ENCODE results near the gene TTC28. TPM values are rescaled to one million over a fixed set of nuclear protein-coding genes. Genes with fewer than 3 reads are reported as not detected.
"Not testable (repeated sequence)": the region's sequence is repeated elsewhere in the genome, so short reads cannot be mapped to it uniquely, and the experiment has no call there.

TTC28 gene
- total RNA-seq, 2 donors from 2014 or later, result 5.7 to 6.0 TPM

DNA sequence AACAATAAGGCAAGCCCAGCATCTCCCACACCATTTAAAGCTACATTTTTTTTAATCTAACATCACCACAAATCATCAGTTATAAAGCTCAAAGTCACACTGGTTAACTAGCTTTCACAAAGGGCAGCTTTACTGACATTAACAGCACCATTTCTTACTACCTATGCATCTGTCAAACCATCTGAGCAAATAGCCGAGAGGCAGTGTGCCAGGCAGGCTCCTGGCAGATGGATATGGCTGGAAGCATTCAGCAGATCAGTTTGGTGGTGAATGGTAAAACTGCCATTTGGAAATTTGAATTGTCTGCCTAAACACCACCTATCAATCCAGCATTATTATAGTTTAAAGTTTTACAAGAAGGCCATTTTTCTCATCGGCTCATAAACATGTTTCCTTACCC is 131.2 kb downstream of the TTC28 start:
- Mint-ChIP-seq H3K27me3 (peaks cover 19 to 47% of the 10 kb centered on the region in 2 donors), H3K9me3 (no peaks in the 10 kb centered on the region), H3K36me3 (no peaks in the 10 kb centered on the region), H3K27ac (no peak overlapping the region), H3K4me3 (no peak overlapping the region), H3K4me1 (ENCODE audit: low read depth in 2 of 2) (no peaks in the 10 kb centered on the region)
- DNase-seq (ENCODE audit: low spot score), result no peak
- no peak for ATAC-seq

DNA sequence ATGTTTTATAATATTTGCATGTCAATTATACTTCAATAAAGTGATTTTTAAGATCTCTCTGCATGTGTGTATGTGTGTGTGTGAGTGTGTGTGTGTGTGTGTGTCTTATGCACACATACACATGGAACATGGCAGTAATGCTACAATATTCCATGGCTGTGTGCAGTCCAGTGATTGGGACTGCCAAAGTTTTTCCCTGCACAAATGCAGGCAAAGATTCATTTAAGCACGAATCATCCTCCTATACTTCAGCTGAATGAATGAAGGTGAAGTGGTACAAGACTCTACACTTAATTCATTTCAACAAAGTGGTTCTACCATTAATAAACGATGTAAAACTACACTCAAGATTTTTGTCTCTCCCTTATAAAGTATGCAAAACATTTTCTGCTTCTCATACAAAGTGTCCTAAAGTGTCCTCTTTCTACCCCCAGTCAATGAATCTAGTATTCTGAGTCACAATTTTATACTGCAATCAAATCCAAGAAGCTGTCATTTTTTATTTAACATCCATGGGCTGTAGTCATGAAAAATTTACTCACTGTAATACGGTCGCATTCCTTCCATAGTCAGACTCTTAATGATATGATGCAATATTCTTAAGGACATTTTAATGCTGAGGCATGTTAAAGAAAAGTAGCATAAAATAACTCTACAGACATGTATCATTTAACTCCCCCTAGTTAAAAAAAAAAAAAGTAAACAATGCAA is 132.4 kb downstream of the TTC28 start:
- no peaks in the 10 kb centered on the region for H3K9me3 Mint-ChIP-seq
- no peaks in the 10 kb centered on the region for H3K4me1 Mint-ChIP-seq (ENCODE audit: low read depth in 2 of 2)

GRCh38 chr22:28544431-28544868 is 135.2 kb downstream of the TTC28 start:
- DNase-seq (ENCODE audit: low spot score) (no peak), ATAC-seq (no peak)
- H3K9me3 Mint-ChIP-seq, result peaks cover 3% of the 10 kb centered on the region
- no peaks in the 10 kb centered on the region for H3K4me1 Mint-ChIP-seq (ENCODE audit: low read depth in 2 of 2)
- peaks cover 14 to 41% of the 10 kb centered on the region in 2 donors for H3K27me3 Mint-ChIP-seq
- H3K36me3 Mint-ChIP-seq, result peaks cover 9% of the 10 kb centered on the region
- no peak overlapping the region for H3K27ac Mint-ChIP-seq
- H3K4me3 Mint-ChIP-seq, result no peak overlapping the region

More for the DNA sequence above, 132.4 kb downstream of the TTC28 start:
- H3K27me3 Mint-ChIP-seq, result peaks cover 21 to 56% of the 10 kb centered on the region in 2 donors
- H3K27ac Mint-ChIP-seq, result no peak overlapping the region
- H3K36me3 Mint-ChIP-seq, result peaks cover 7% of the 10 kb centered on the region
- DNase-seq (ENCODE audit: low spot score) (no peak), ATAC-seq (no peak)
- H3K4me3 Mint-ChIP-seq, result no peak overlapping the region

GRCh38 chr22:28542980-28543621 is 136.5 kb downstream of the TTC28 start:
- peaks cover 9% of the 10 kb centered on the region for H3K36me3 Mint-ChIP-seq
- no peaks in the 10 kb centered on the region for H3K4me1 Mint-ChIP-seq (ENCODE audit: low read depth in 2 of 2)
- no peak for ATAC-seq
- no peak for DNase-seq (ENCODE audit: low spot score)
- H3K4me3 Mint-ChIP-seq, result no peak overlapping the region
- H3K27ac Mint-ChIP-seq, result no peak overlapping the region
- peaks cover 16 to 36% of the 10 kb centered on the region in 2 donors for H3K27me3 Mint-ChIP-seq
- peaks cover 3% of the 10 kb centered on the region for H3K9me3 Mint-ChIP-seq

- Mint-ChIP-seq H3K4me3 (no peak overlapping the region), H3K27me3 (peaks cover 12 to 26% of the 10 kb centered on the region in 2 donors), H3K4me1 (ENCODE audit: low read depth in 2 of 2) (no peaks in the 10 kb centered on the region), H3K27ac (no peak overlapping the region), H3K9me3 (peaks cover 3% of the 10 kb centered on the region), H3K36me3 (peaks cover 9% of the 10 kb centered on the region)
- DNase-seq (ENCODE audit: low spot score), result no peak
- no peak for ATAC-seq
Observed at GRCh38 chr22:28541137-28541536, 138.5 kb downstream of the TTC28 start.

DNA sequence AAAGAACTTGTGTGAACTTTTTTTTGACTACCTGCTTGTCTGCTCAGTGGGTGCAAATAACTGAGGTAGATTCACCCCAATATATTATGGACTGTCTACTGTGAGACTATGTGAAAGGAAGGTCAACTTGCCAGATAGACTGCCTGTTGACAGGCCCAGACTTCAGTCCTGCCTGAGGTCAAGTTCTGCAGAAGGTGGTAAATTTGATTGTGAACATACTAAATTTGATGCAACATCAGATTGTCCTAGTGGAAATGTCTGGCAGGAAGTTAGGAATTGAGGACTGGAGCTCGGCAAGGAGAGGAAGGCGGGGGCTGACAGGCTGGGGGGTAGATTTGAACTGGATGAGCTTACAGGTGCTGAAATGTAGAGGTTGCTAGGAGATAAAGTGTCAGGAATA is 140.7 kb downstream of the TTC28 start:
- Mint-ChIP-seq H3K27ac (no peak overlapping the region), H3K4me1 (ENCODE audit: low read depth in 2 of 2) (no peaks in the 10 kb centered on the region), H3K27me3 (peaks cover 11 to 20% of the 10 kb centered on the region in 2 donors), H3K36me3 (peaks cover 9% of the 10 kb centered on the region), H3K4me3 (no peak overlapping the region), H3K9me3 (peaks cover 3% of the 10 kb centered on the region)
- ATAC-seq, result no peak
- no peak for DNase-seq (ENCODE audit: low spot score)

DNA sequence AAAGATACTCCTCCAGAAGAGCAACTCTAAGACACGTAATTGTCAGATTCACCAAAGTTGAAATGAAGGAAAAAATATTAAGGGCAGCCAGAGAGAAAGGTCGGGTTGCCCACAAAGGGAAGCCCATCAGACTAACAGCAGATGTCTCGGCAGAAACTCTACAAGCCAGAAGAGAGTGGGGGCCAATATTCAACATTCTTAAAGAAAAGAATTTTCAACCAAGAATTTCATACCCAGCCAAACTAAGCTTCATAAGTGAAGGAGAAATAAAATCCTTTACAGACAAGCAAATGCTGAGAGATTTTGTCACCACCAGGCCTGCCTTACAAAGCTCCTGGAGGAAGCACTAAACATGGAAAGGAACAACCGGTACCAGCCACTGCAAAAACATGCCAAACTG is 149.1 kb downstream of the TTC28 start:
- DNase-seq (ENCODE audit: low spot score); H3K4me3 Mint-ChIP-seq; ATAC-seq; H3K4me1 Mint-ChIP-seq (ENCODE audit: low read depth in 2 of 2); H3K9me3 Mint-ChIP-seq; H3K27ac Mint-ChIP-seq: not testable (repeated sequence)
- peaks cover 14% of the 10 kb centered on the region for H3K36me3 Mint-ChIP-seq
- peaks cover 27 to 34% of the 10 kb centered on the region in 2 donors for H3K27me3 Mint-ChIP-seq

DNA sequence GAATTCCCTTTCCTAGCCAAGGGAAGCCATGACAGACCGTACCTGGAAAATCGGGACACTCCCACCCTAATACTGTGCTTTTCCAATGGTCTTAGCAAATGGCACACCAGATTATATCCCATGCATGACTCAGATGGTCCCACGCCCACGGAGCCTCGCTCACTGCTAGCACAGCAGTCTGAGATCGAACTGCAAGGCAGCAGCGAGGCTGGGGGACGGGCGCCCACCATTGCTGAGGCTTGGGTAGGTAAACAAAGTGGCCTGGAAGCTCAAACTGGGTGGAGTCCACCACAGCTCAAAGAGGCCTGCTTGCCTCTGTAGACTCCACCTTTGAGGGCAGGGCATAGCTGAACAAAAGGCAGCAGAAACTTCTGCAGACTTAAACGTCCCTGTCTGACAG is 150.5 kb downstream of the TTC28 start:
- not testable (repeated sequence) for ATAC-seq; H3K4me3 Mint-ChIP-seq; H3K4me1 Mint-ChIP-seq (ENCODE audit: low read depth in 2 of 2); H3K27ac Mint-ChIP-seq; H3K9me3 Mint-ChIP-seq; DNase-seq (ENCODE audit: low spot score)
- H3K27me3 Mint-ChIP-seq, result peaks cover 25 to 34% of the 10 kb centered on the region in 2 donors
- peaks cover 14% of the 10 kb centered on the region for H3K36me3 Mint-ChIP-seq

DNA sequence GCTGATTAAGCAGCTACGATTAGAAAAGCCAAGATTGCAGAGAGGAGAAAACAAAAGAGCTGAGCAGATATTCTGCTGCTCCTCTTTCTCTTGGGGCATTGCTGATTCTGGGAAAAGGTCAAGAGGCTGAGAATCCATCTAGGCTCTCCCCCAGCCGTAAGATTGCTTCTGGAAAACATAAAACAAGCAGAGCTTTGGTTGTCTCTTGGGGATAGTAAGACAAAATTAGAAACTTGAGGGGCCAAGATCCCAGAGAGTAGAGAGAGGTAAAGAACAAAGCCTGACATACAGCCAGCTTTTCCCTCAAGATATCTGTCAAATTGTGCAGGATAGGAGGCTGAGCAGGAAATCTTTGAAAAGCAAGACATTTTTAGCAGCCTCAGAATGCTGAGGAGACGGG is 158.2 kb downstream of the TTC28 start:
- Mint-ChIP-seq H3K27me3 (peaks cover 26 to 41% of the 10 kb centered on the region in 2 donors), H3K4me1 (ENCODE audit: low read depth in 2 of 2) (no peaks in the 10 kb centered on the region), H3K9me3 (no peaks in the 10 kb centered on the region), H3K4me3 (no peak overlapping the region), H3K36me3 (no peaks in the 10 kb centered on the region), H3K27ac (no peak overlapping the region)
- ATAC-seq (no peak), DNase-seq (ENCODE audit: low spot score) (no peak)

DNA sequence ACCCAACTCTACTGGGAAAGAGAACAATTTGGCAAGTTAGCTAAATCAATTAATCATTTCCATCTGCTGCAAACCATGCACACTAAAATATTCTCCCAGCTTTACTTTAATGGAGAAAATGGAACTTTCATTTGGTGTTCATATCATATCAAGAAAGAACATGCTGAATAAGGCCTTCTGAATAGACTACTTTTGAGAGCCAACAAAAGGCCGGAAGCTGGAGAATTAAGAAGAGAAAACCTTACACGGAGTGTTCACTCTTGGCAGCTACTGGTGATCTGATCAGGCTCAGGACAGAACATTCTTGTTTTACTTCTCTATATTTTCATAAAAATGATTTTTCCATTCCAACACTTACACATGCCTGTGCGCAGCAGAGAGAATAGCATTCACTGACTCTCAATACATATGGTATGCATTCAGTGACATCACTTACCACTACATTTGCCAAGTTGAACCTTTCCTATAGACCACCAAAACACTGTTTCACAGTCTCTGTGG is 165.3 kb downstream of the TTC28 start:
- Mint-ChIP-seq H3K4me3 (no peak overlapping the region), H3K27me3 (peaks cover 11 to 37% of the 10 kb centered on the region in 2 donors), H3K9me3 (peaks cover 1% of the 10 kb centered on the region), H3K4me1 (ENCODE audit: low read depth in 2 of 2) (no peaks in the 10 kb centered on the region), H3K27ac (no peak overlapping the region), H3K36me3 (peaks cover 3% of the 10 kb centered on the region)
- no peak for ATAC-seq
- DNase-seq (ENCODE audit: low spot score), result no peak

- H3K36me3 Mint-ChIP-seq; ATAC-seq; H3K4me1 Mint-ChIP-seq (ENCODE audit: low read depth in 2 of 2): not testable (repeated sequence)
Observed at GRCh38 chr22:28512387-28512786, 167.3 kb downstream of the TTC28 start.

GRCh38 chr22:28507896-28508295 is 171.7 kb downstream of the TTC28 start:
- Mint-ChIP-seq H3K4me1 (ENCODE audit: low read depth in 2 of 2) (no peaks in the 10 kb centered on the region), H3K27me3 (peaks cover 16 to 47% of the 10 kb centered on the region in 2 donors), H3K9me3 (peaks cover 5% of the 10 kb centered on the region), H3K36me3 (peaks cover 9% of the 10 kb centered on the region), H3K27ac (no peak overlapping the region), H3K4me3 (no peak overlapping the region)
- DNase-seq (ENCODE audit: low spot score) (no peak), ATAC-seq (no peak)

More at GRCh38 chr22:28512387-28512786, 167.3 kb downstream of the TTC28 start:
- not testable (repeated sequence) for H3K27ac Mint-ChIP-seq; H3K4me3 Mint-ChIP-seq; H3K9me3 Mint-ChIP-seq; DNase-seq (ENCODE audit: low spot score)
- H3K27me3 Mint-ChIP-seq, result peaks cover 15 to 39% of the 10 kb centered on the region in 2 donors

DNA sequence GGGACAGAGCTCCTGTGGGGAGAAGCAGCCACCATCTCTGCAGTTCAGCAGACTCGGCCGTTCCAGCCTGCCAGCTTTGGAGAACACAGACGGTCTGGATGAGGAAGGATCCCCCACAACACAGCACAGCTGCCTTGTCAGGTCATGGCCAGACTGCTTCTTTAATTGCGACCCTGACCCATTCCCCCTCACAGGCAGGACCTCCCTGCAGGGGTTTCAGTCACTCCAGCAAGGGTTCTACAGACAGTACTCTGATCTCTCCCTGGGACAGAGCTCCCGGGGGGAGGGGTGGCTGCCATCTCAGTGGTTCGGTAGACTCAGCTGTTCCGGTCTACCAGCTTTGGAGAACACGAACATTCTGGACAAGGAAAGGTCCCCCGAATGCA is 173.5 kb downstream of the TTC28 start:
- Mint-ChIP-seq H3K4me3 (no peak overlapping the region), H3K9me3 (peaks cover 5% of the 10 kb centered on the region), H3K27ac (no peak overlapping the region), H3K36me3 (peaks cover 9% of the 10 kb centered on the region), H3K4me1 (ENCODE audit: low read depth in 2 of 2) (no peaks in the 10 kb centered on the region), H3K27me3 (peaks cover 14 to 40% of the 10 kb centered on the region in 2 donors)
- no peak for DNase-seq (ENCODE audit: low spot score)
- no peak for ATAC-seq

GRCh38 chr22:28505416-28506149 is 174.1 kb downstream of the TTC28 start:
- Mint-ChIP-seq H3K9me3 (peaks cover 5% of the 10 kb centered on the region), H3K27ac (no peak overlapping the region), H3K36me3 (peaks cover 9% of the 10 kb centered on the region), H3K4me1 (ENCODE audit: low read depth in 2 of 2) (no peaks in the 10 kb centered on the region), H3K27me3 (peaks cover 16 to 38% of the 10 kb centered on the region in 2 donors), H3K4me3 (no peak overlapping the region)
- DNase-seq (ENCODE audit: low spot score), result no peak
- ATAC-seq, result peak in 1 of 2 donors; percentile 53
